Liver (tissue), 3 donors: ENCODE measurements around the gene SNAPIN.

ENCODE experiments used
- ATF3 ChIP-seq: IDR thresholded peaks from 2 replicates; pipeline ENCODE4 v1.6.1; 2016; ENCODE audit warnings: antibody characterized with exemption
- CTCF ChIP-seq: fragments of 150-350 bp; IDR thresholded peaks from 2 replicates; pipeline ENCODE4 v1.5.1; 2017; ENCODE audit warnings: improper control_type of control experiment, low read depth, low read length; ENCODE audit not compliant: missing input control
- GABPA ChIP-seq, 2 donors: IDR thresholded peaks in 1 of 2; conservative IDR thresholded peaks in 1 of 2; 2 replicates each; pipeline ENCODE4 v1.6.1; 2016; ENCODE audit warnings: antibody characterized with exemption in 2 of 2, mild to moderate bottlenecking in 1 of 2, moderate library complexity in 1 of 2
- JUND ChIP-seq, 2 donors: IDR thresholded peaks; 2 replicates each; pipeline ENCODE4 v1.6.1; 2016; ENCODE audit warnings: antibody characterized with exemption in 2 of 2
- MAX ChIP-seq: IDR thresholded peaks from 2 replicates; pipeline ENCODE4 v1.6.1; 2016; ENCODE audit warnings: antibody characterized with exemption
- NR2F2 ChIP-seq: IDR thresholded peaks from 2 replicates; pipeline ENCODE4 v1.6.1; 2016; ENCODE audit warnings: antibody characterized with exemption
- RAD21 ChIP-seq, 2 donors: IDR thresholded peaks; 2 replicates each; pipeline ENCODE4 v1.6.1; 2016; ENCODE audit warnings: antibody characterized with exemption in 2 of 2, mild to moderate bottlenecking in 2 of 2
- REST ChIP-seq: IDR thresholded peaks from 2 replicates; pipeline ENCODE4 v1.6.1; 2016; ENCODE audit warnings: antibody characterized with exemption, mild to moderate bottlenecking
- TAF1 ChIP-seq: conservative IDR thresholded peaks from 2 replicates; pipeline ENCODE4 v1.6.1; 2016; ENCODE audit warnings: antibody characterized with exemption, mild to moderate bottlenecking
- ZBTB33 ChIP-seq: IDR thresholded peaks from 2 replicates; pipeline ENCODE4 v1.6.1; 2016; ENCODE audit warnings: antibody characterized with exemption
- donor health status: healthy.
- donor health status: healthy.

- TF ChIP-seq CTCF (no peak), JUND (IDR thresholded peaks at IDR 0.05) (no peak), REST (no peak), ATF3 (no peak), ZBTB33 (no peak), GABPA (IDR thresholded peaks at IDR 0.05 in 1 of 2, conservative IDR thresholded peaks at IDR 0.05 in 1 of 2) (no peak), NR2F2 (no peak), MAX (no peak), RAD21 (IDR thresholded peaks at IDR 0.05) (no peak), TAF1 (no peak)
Observed at GRCh38 chr1:153661111-153661708, 2.7 kb downstream of the SNAPIN start.
